SK-N-MC (cell line): Measurements from ENCODE around the gene BPHL.

Experiments
- EZH2 ChIP-seq: fragments of 200-600 bp; sonication (generic); IDR thresholded peaks from one replicate; pipeline ENCODE4 v1.6.1; 2017; ENCODE audit warnings: antibody characterized with exemption
- POLR2AphosphoS5 ChIP-seq: IDR thresholded peaks from 2 replicates; pipeline ENCODE4 v1.6.1; 2012; ENCODE audit warnings: mild to moderate bottlenecking, low read depth, low read length, borderline replicate concordance

DNA sequence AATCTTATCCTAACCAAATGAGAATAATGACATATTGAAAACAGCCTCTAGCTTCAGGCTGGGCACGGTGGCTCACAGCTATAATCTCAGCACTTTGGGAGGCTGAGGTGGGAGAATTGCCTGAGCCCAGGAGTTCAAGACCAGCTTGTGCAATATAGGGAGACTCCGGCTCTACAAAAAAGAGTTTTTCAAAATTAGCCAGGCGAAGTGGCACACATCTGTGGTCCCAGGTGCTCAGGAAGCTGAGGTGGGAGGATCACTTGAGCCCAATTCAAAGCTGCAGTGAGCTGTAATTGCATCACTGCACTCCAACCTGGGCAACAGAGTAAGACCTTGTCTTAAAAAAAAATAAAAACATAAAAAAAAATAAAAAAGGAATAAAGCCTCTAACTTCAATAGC lies 34.2 kb downstream of the BPHL start:
- TF ChIP-seq EZH2 (no peak), POLR2AphosphoS5 (no peak)
